Prostate gland (tissue), 2 donors: Measurements from ENCODE around the gene MSS51.

ENCODE experiments used
- CTCF ChIP-seq, 4 experiments: fragments of 200-600 bp in 2 of 4; fragments of 450-650 bp in 2 of 4; sonication (generic) in 2 of 4; IDR thresholded peaks; 1 replicate in 3 of 4; 2 replicates in 1 of 4; pipeline ENCODE4 v1.5.1; 2016 to 2019; ENCODE audit warnings: antibody characterized with exemption in 4 of 4, mild to moderate bottlenecking in 2 of 4, moderate library complexity in 2 of 4
- POLR2AphosphoS5 ChIP-seq: sonication (generic); formaldehyde crosslinking; IDR thresholded peaks from one replicate; pipeline ENCODE4 v1.6.1; 2017; ENCODE audit warnings: antibody characterized with exemption

- no peak for TF ChIP-seq POLR2AphosphoS5
- TF ChIP-seq CTCF (IDR thresholded peaks at IDR 0.05), result no peak
These were observed 27.8 kb downstream of the MSS51 start for GRCh38 chr10:73405556-73405955.
